ENCODE results near the gene DUSP15. TPM values are rescaled to one million over a fixed set of nuclear protein-coding genes. Genes with fewer than 3 reads are reported as not detected.
A peak's percentile ranks its signal among the peaks of the same experiment; 100 is the strongest.
"Not testable (repeated sequence)": the region's sequence is repeated elsewhere in the genome, so short reads cannot be mapped to it uniquely, and the experiment has no call there.

DUSP15 gene
- 2.5 TPM for total RNA-seq
- long read RNA-seq, partial matches to known transcripts, result 1 of 1 reads
- long read RNA-seq, other reads (novel, unspliced or antisense), result 0 of 1 reads

- intact Hi-C loops (cut with DNase I), result no loop called here
- peak; percentile 94 for ATAC-seq (ENCODE audit: poor library complexity)
- DNase-seq, result peak; percentile 61
These were observed at the start of gene DUSP15, which contains the start of gene TTLL9 for GRCh38 chr20:31869942-31870725. Gene DUSP15 (minus strand): TSS chr20:31870527. CDS start chr20:31870337, 190 bp downstream. Gene TTLL9 (plus strand): TSS chr20:31870634. CDS start chr20:31871127, 493 bp downstream.

- ATAC-seq (ENCODE audit: poor library complexity) (no peak), DNase-seq (no peak)
- intact Hi-C loops (cut with DNase I), result no loop called here
These were observed 49.3 kb upstream of the DUSP15 start for GRCh38 chr20:31919410-31920155.

GRCh38 chr20:31918466-31919105 lies 48.3 kb upstream of the DUSP15 start:
- no peak for DNase-seq
- intact Hi-C loops (cut with DNase I), result no loop called here

GRCh38 chr20:31917962-31918412 lies 47.7 kb upstream of the DUSP15 start:
- DNase-seq; intact Hi-C loops (cut with DNase I); ATAC-seq (ENCODE audit: poor library complexity): not testable (repeated sequence)

More at GRCh38 chr20:31918466-31919105, 48.3 kb upstream of the DUSP15 start:
- no peak for ATAC-seq (ENCODE audit: poor library complexity)

GRCh38 chr20:31916708-31917107 lies 46.4 kb upstream of the DUSP15 start:
- intact Hi-C loops (cut with DNase I), result no loop called here
- ATAC-seq (ENCODE audit: poor library complexity) (no peak), DNase-seq (no peak)

- intact Hi-C loops (cut with DNase I), result no loop called here
- DNase-seq (no peak), ATAC-seq (ENCODE audit: poor library complexity) (no peak)
These were observed 45.4 kb upstream of the DUSP15 start for GRCh38 chr20:31915491-31916280.

- intact Hi-C loops (cut with DNase I), result no loop called here
- ATAC-seq (ENCODE audit: poor library complexity), result no peak
- DNase-seq, result no peak
These were observed 43.8 kb upstream of the DUSP15 start for GRCh38 chr20:31914170-31914569.

GRCh38 chr20:31913431-31914157 lies 43.3 kb upstream of the DUSP15 start:
- no peak for DNase-seq
- intact Hi-C loops (cut with DNase I), result no loop called here
- no peak for ATAC-seq (ENCODE audit: poor library complexity)

GRCh38 chr20:31910071-31910803 lies 39.9 kb upstream of the DUSP15 start:
- intact Hi-C loops (cut with DNase I), result no loop called here
- ATAC-seq (ENCODE audit: poor library complexity) (no peak), DNase-seq (no peak)

GRCh38 chr20:31909253-31910070 lies 39.1 kb upstream of the DUSP15 start:
- ATAC-seq (ENCODE audit: poor library complexity), result no peak
- no peak for DNase-seq
- intact Hi-C loops (cut with DNase I), result no loop called here

GRCh38 chr20:31908424-31908823 lies 38.1 kb upstream of the DUSP15 start:
- ATAC-seq (ENCODE audit: poor library complexity) (no peak), DNase-seq (no peak)
- intact Hi-C loops (cut with DNase I), result no loop called here

GRCh38 chr20:31908016-31908415 lies 37.7 kb upstream of the DUSP15 start:
- intact Hi-C loops (cut with DNase I), result no loop called here
- no peak for ATAC-seq (ENCODE audit: poor library complexity)
- DNase-seq, result no peak

- no peak for DNase-seq
- intact Hi-C loops (cut with DNase I), result no loop called here
- ATAC-seq (ENCODE audit: poor library complexity), result no peak
These were observed 36.7 kb upstream of the DUSP15 start for GRCh38 chr20:31907046-31907445.

- ATAC-seq (ENCODE audit: poor library complexity) (no peak), DNase-seq (no peak)
- intact Hi-C loops (cut with DNase I), result no loop called here
These were observed 35.7 kb upstream of the DUSP15 start for GRCh38 chr20:31906001-31906400.

GRCh38 chr20:31903627-31904386 lies 33.5 kb upstream of the DUSP15 start:
- ATAC-seq (ENCODE audit: poor library complexity) (no peak), DNase-seq (no peak)
- intact Hi-C loops (cut with DNase I), result no loop called here

- intact Hi-C loops (cut with DNase I), result no loop called here
- ATAC-seq (ENCODE audit: poor library complexity) (no peak), DNase-seq (no peak)
These were observed 31.3 kb upstream of the DUSP15 start for GRCh38 chr20:31901615-31902014.
